Ammon's horn (tissue), 1 donor: Measurements from ENCODE around the gene ZNF576.
"Not testable (repeated sequence)": the region's sequence is repeated elsewhere in the genome, so short reads cannot be mapped to it uniquely, and the experiment has no call there.

ENCODE experiments used
- DNase-seq: peaks from one replicate; pipeline ENCODE4 v3.0.0-alpha.2; 2016; ENCODE audit warnings: low spot score

The ZNF576 gene

GRCh38 chr19:43599635-43600295, 3.4 kb downstream of the ZNF576 start:
- DNase-seq: peak; percentile 32

- DNase-seq: not testable (repeated sequence)
Measured at GRCh38 chr19:43600326-43600725, 3.9 kb downstream of the ZNF576 start.

GRCh38 chr19:43605875-43606568, 9.6 kb downstream of the ZNF576 start:
- peak; percentile 31 for DNase-seq

GRCh38 chr19:43606569-43607229, 10.3 kb downstream of the ZNF576 start:
- no peak for DNase-seq

GRCh38 chr19:43607238-43608205, 11.1 kb downstream of the ZNF576 start:
- no peak for DNase-seq

GRCh38 chr19:43609872-43610271, 13.5 kb downstream of the ZNF576 start:
- no peak for DNase-seq

GRCh38 chr19:43610493-43610892, 14.1 kb downstream of the ZNF576 start:
- DNase-seq: no peak

- no peak for DNase-seq
Measured at GRCh38 chr19:43611788-43612187, 15.4 kb downstream of the ZNF576 start, which contains the start of gene SRRM5. TSS of gene SRRM5 (plus strand) at chr19:43612088. CDS start at chr19:43612122, 34 bp downstream.

- DNase-seq: no peak
Measured at GRCh38 chr19:43612374-43612773, 16.0 kb downstream of the ZNF576 start.

- no peak for DNase-seq
Measured at GRCh38 chr19:43616306-43616705, 19.9 kb downstream of the ZNF576 start.

GRCh38 chr19:43616954-43617353, 20.6 kb downstream of the ZNF576 start:
- no peak for DNase-seq

- no peak for DNase-seq
Measured at GRCh38 chr19:43618921-43619261, 22.5 kb downstream of the ZNF576 start.

- peak; percentile 94 for DNase-seq
Measured at GRCh38 chr19:43619262-43620060, 23.1 kb downstream of the ZNF576 start, which contains the start of gene ZNF428. TSS of gene ZNF428 (minus strand) at chr19:43619629. CDS start at chr19:43614304, 5,325 bp downstream.

GRCh38 chr19:43620061-43621001, 23.9 kb downstream of the ZNF576 start:
- DNase-seq: no peak

- DNase-seq: no peak
Measured at GRCh38 chr19:43622070-43622469, 25.7 kb downstream of the ZNF576 start.

- DNase-seq: no peak
Measured at GRCh38 chr19:43622956-43623355, 26.6 kb downstream of the ZNF576 start.

GRCh38 chr19:43623889-43624670, 27.7 kb downstream of the ZNF576 start:
- DNase-seq: no peak

- DNase-seq: no peak
Measured at GRCh38 chr19:43624933-43625332, 28.5 kb downstream of the ZNF576 start.
